ENCODE measurements around the gene FARP1.
"Not testable (repeated sequence)": the region's sequence is repeated elsewhere in the genome, so short reads cannot be mapped to it uniquely, and the experiment has no call there.

DNA sequence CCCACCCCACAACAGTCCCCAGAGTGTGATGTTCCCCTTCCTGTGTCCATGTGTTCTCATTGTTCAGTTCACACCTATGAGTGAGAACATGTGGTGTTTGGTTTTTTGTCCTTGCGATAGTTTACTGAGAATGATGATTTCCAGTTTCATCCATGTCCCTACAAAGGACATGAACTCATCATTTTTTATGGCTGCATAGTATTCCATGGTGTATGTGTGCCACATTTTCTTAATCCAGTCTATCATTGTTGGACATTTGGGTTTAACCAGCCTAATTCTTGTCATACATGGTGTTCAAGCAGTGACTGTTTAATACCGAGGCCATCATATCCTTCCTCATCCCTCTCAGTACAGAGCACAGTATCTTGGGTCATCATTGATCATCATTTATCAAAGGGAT is 226.6 kb downstream of the FARP1 start:
- TF ChIP-seq, protein P1, sequence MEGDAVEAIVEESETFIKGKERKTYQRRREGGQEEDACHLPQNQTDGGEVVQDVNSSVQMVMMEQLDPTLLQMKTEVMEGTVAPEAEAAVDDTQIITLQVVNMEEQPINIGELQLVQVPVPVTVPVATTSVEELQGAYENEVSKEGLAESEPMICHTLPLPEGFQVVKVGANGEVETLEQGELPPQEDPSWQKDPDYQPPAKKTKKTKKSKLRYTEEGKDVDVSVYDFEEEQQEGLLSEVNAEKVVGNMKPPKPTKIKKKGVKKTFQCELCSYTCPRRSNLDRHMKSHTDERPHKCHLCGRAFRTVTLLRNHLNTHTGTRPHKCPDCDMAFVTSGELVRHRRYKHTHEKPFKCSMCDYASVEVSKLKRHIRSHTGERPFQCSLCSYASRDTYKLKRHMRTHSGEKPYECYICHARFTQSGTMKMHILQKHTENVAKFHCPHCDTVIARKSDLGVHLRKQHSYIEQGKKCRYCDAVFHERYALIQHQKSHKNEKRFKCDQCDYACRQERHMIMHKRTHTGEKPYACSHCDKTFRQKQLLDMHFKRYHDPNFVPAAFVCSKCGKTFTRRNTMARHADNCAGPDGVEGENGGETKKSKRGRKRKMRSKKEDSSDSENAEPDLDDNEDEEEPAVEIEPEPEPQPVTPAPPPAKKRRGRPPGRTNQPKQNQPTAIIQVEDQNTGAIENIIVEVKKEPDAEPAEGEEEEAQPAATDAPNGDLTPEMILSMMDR (IDR thresholded peaks at IDR 0.05), result not testable (repeated sequence)
- TF ChIP-seq POLR2A (IDR thresholded peaks at IDR 0.05), result not testable (repeated sequence)

Data from body of pancreas (tissue), 4 donors.